Cerebellar cortex (tissue), 1 donor: ENCODE measurements around the gene ETAA1.

Experiments
- DNase-seq: peaks from one replicate; pipeline ENCODE4 v3.0.0-alpha.2; 2015; ENCODE audit warnings: low spot score

Gene ETAA1

DNA sequence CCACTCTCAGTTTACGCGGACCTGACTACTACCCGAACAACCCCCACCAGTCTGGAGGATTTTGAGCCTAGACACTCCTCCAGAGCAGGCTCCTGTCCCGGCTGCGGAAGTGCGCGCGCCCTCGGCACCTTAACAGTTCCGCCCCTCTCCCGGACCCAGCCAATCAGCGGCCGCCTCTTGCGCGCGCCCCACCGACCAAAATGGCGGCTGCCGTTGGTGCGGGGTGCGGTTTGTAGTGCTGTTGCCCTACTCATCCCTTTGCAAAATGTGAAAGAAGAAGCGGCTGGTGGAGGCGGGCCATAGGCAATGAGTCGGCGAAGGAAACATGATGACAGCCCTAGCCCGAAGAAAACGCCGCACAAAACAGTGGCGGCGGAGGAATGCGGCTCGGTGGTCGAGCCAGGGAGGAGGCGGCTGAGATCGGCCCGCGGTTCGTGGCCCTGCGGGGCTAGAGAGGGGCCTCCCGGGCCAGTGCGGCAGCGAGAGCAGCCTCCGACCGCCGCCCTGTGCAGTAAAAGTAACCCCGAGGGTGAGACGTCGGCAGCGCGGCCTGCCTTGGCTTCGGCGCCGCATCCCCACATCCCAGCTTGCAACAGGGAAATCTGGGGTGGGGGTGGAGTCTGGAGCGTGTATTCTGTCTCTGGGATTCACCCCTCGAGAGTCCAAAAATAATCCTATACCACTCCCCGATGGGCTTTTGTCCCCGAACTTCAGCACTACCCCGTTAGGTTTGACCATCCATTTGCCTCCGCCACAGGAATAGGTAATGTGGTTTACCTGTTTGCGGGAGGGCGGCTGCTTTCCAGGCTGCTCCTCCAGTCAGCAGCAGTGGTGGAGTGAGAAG lies at the start of gene ETAA1:
Gene ETAA1, plus strand, starts transcription at position 191 of the 844 bp plus-strand sequence. Its CDS starts 116 bp downstream, at position 307.
- DNase-seq, result peak; percentile 94

DNA sequence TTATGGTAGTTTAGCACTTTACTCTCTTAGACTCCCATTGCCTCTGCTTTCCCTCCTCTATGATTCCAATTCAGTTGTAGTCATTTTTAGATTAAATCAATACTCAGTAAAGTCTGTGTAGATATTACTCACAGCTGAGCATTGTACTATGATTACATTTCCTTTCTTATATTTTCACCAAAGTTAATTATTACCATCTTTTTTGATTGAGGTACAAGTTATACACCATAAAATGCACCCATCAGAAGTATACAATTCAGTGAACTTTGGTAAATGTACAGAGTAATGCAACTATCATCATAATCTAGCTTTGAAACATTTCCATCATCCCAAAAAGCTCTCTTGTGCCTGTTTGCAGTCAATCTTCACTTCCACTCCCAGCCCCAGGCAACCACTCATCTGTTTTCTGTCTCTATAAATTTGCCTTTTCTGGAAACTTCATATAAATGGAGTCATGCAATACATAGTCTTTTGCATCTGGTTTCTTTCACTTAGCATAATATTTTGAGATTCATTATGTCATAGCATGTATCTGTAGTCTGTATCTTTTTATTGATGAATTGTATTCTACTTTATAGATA lies 30.2 kb upstream of the ETAA1 start:
- no peak for DNase-seq

DNA sequence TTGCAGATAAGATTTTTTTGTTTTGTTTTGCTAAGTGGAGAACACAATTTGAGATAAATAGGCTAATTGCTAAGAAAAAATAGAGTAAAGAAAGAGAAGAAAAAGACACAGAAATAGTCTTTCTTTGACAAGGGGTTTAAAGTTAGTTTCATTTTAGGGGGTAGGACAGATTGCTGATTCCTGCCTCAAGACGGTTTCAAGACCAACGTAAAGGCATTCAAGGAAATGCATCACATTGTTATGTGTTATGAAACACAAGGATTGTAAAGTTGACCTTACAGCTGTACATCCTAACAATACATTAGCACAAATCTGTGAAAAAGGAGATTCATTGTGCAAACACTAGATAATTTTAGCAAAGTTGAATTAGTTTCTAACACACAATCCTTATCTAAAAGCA lies 22.7 kb upstream of the ETAA1 start:
- DNase-seq, result no peak

DNA sequence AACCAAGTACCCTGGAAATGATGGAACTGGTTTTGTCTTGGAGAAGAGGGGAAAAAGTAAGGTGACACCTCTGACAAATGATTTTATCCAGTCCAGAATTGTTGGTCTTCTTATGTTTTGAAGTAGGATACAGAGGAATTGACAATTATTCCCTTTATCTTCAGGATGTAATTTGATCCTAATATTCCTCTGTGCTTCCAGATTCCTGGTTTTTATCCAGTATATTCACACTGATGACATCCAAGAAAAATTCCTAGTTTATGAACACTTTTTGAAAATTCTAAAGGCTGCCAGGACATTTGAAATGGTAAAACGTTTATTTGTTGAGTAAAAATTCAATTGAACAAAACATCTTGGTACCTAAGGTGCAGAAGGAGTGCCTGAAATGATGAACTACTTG lies 22.2 kb upstream of the ETAA1 start:
- no peak for DNase-seq

DNA sequence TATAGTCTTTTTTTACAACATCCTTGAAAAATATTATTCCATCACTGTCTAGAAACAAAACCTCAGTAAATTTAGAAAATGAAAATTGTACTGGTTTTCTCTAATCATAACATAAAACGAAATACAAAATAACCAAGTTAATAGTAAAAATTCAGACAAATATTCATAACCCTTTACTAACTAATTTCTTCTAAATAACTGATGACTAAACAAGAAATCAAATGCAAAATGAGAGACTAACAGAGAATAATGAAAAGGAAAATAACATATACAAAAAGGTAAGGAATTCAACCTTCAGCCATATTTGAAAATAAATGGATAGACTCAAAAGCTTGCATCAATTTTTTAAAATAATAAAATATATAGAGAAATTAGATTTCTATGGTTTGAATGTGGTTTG lies 18.6 kb upstream of the ETAA1 start:
- no peak for DNase-seq

DNA sequence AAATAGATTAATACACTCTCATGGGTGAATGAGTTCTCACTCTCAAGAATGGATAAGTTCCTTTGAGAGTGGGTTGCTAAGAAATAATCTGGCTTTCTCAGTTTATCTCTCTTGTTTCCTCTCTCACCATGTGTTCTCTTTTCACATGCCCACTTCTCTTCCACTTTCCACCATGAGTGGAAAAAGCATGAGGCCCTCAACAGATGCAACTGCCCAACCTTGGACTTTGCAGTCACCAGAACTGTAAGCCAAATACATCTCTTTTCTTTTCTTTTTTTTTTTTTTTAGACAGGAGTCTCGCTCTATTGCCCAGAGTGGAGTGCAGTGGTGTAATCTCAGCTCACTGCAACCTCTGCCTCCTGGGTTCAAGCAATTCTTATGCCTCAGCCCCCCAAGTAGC lies 18.1 kb upstream of the ETAA1 start:
- DNase-seq, result no peak

DNA sequence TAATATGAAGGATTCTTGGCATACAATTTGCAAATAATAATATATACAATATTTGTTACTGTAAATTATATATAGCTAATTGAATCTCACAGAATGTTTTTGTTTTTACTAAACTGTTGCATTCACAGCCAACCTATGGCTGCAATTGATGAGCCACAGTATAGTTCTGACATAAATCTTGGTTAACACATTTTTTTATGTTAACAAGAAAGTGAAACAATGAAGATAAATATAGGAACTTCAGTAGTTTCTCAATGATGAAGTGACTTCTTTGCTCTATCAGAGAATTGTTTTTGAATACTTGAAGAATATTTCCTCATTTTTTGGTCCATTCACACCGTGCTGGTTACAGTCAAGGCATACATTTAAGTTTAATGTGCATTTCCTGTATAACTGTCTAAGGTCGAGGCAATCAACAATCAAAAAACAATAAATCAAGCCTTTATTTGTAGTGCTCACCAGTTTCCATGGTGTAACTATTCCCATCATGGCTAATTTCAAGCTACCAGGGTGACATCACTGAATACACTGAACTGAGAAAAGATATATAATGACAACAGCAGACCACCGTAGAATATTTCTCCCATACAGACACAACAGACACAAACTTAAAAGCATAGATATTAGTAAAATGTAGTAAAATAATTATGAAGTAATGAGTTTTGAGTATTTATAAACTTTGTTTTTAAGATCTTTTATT lies 12.9 kb upstream of the ETAA1 start:
- no peak for DNase-seq

DNA sequence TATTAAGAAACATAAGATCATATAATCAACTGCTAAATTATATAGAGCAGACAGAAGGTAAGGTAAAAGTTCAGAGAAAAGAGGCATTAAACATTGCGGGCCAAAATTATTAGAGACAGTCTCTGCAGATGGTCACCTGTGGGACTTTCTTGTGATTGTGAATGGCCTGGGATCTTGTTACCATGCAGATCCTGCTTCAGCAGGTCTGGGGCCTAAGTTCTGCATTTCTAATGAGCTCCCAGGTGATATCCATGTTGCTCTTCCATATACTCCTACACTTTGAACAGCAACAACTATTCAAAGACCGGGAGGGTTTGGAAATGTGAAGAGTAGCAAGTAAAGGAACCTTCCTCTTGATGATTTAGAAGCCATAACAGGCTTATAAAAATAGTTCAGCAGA lies 8.5 kb upstream of the ETAA1 start:
- DNase-seq, result no peak

DNA sequence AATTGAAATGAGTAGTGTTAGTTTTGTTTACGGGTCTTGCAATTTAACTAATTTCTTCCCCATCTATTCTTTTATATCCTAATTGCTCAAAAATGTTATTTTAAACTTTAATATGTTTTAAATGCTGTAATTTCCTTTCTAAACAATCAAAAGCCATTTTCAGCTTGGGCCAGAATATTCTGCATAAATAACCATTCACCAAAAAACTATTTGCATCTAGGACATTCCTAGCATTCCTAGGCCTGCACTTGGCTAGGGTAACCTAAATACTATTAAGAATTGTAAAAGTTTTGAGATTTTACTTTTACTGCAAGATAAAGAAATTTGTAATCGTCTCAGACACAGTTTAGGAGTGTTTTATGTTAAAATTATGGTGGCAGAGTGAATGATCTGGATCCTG lies 7.8 kb upstream of the ETAA1 start:
- no peak for DNase-seq

DNA sequence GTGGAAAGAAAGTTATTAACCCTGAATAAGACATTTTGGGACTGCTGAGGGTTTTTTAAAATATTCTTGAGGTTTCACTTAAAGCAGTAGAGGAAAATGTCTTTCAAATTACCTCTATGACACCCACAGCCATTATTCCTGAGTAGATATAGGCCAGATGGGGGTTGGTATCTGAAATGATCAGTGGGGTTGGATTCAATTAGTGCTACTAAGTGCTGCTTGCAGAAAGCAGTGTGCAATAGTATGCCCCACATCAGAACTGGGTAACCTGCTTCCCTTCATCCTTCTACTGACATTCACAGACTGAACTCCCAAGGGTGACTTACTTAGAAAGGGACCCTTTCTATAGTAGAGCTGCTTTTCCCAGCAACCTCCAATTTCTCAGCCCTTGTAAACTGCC lies 7.3 kb upstream of the ETAA1 start:
- no peak for DNase-seq

DNA sequence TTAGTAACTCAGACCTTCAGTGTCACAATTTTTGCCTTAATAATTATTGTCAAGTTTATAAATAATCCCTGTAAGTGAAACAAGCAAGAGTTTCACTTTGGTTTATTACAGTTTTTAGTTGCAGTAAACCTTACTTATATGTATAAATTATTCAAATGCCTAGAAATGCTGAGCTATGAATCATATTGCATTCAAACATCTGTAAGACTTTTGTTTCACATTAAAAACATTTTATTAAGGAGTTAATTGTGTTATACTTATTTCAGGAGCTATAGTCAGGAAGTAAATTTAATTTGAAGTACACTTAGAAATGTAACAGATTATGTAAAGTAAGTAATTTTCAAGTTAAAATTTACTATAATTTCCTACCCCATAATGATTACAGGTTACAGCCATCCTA lies 3.9 kb upstream of the ETAA1 start:
- no peak for DNase-seq

DNA sequence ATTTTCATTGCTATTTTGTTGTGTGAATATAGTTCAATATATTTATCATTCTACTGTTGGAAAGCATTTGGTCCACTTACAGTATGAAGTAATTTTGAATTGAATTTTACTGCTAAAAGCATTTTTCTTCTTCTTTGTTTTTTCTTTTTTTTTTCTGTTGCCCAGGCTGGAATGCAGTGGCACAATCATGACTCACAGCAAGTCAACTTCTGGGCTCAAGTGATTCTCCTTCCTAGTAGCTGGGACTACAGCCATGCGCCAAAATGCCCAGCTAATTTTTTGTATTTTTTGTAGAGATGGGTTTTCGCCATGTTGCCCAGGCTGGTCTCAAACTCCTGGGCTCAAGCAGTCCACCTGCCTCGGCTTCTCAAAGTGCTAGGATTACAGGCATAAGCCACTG lies 2.4 kb upstream of the ETAA1 start:
- no peak for DNase-seq

DNA sequence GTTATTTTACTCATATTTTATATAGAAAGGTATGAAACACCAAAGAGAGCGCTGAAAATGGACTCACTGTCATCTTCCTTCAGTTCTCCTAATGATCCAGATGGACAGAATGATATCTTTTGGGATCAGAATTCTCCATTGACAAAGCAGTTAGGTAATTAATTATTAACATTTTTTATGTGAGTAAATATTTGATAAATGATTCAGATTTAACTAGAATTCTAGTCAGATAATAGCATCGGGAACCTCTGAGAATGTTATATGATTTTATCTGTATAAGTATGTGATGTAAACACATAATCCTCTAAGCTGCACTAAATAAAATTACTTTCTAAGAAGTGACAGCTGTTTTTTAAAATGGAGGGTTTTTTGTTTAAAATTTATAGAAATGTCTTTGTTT lies 2.0 kb downstream of the ETAA1 start:
- no peak for DNase-seq

DNA sequence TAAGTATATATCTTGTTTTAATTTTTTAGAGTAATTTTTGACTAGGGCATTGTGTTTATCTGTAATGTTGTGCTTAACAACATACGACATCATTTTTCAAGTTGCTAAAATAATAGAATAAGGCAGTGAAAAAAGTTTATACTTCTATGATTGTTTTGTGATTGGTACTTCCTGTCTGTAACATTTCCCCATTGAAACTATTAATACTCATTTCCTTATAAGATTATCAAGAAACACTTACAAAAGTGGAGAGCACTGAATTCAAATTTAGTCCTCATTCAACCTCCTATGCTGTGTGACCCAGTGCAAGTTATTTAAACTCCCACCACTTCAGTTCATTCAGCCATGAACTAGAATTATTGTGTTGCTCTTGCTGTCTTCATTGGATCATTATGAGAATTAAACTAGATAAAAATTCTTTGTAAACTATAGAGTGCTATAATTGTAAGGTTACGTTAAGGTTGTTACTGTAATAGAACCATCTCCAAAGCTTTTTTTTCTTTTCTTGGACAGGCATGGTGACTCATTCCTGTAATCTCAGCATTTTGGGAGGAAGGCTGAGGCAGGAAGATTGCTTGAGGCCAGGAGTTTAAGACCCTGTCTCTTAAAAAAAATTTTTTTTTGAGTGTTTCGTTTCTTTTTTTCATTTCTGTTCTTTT lies 2.8 kb downstream of the ETAA1 start:
- DNase-seq, result no peak

DNA sequence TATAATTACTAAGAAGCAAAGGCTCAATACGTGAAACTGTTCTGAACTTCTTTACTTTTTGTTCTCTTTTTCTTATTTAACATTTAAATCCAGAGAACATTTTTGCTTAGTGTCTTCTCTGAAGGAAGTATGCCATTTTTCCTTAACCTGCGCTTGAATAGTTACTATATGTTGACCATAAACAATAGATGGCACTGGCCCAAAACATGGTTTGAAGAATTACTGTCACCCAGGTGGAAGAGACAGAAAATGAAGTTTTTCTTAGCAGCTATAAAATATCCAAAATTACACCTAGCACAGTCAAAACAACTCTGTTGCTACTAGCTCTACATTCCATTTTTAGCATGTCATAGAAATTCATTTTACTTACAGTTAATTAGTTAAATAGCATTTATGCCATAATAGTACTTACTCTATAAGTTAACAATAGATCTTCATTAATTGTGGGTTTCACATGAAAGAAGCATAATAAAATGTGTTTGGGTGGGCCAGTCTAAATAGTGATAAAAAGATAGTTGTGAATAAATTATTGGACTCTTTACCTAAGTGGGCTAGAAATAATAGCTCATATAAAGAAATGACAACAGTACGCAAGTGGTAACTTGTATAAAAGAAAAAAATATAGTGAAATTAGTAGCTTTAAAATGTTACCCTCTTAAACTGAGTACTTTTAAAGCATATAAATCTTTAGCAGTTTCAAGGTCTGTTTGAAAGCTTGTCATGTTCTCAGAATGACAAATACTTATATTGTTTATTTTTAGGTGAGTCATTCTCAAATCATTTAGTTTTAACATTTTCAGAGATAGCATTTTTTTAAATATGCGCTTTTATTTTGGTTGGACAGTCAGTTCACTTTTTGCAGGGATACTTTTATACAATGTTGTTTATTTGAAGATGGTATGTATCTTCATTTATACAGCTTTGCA lies 3.7 kb downstream of the ETAA1 start:
- no peak for DNase-seq

DNA sequence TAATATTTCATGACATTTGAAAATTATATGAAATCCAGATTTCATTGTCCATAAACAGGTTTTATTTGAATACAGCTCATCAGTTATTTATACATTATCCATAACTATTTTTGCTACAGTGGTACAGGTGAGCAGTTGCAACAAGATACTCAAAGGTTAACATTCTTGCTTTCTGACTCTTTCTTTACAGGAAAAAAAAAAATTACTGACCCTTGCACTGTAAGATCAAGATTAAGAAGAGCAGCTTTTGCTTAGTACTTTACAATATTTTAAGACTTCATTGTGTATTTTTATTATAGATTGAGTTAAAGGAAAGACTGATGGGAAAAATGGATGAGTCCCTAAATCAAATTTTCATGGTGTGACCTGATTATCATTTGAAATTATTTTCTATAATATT lies 11.2 kb downstream of the ETAA1 start:
- DNase-seq, result no peak

DNA sequence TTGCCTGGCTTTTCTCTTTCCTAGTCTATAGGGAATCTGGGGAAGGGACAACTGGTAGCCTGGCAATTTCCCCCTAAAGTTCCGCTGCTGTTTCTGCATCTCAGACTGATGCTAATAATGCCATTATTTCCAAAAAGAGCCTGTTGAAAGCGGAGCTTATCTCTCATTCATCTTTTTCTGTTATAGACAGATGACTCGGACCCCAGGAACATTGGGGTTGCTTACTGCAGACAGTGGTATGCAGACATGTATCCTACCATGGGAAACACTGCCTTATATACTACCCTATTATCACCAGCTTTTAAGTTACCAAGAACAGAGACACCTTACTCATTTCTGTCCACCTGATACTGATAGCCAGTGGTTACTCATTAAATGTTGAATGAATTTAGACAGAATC lies 15.3 kb downstream of the ETAA1 start:
- no peak for DNase-seq

DNA sequence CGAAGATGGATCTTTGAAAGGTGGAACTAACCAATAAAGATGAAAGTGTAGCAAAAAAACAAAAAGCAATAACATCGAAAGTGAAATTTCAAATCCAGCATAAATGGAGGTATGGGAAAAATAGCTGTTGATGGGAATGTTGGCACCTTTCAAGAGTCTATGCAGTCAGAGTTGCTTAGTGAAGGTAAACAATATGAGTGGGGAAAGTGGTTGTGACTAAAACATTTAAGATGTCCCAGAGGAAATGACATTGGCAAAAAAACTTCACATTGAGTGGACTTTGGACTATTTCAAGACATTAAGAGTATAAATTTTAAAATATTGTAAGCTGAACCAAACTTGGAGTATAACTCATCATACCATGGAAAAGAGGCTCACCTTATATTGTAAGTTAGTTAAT lies 17.7 kb downstream of the ETAA1 start:
- no peak for DNase-seq

DNA sequence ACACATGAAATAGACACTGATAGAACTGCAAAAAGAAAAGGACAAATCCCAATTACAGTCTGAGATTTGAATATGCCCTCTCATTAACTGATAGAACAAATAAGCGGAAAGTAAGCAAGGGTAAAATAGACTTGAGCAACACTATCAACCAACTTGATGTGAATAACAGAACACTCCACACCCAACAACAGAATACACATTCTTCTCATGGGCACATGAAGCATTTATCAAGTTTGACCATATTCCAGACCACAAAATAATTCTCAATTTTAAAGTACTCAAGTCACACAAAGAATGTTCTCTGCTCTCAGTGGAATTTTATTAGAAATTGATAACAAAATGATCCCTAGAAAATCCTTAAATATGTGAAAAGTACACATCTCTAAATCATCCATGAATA lies 19.0 kb downstream of the ETAA1 start:
- DNase-seq, result no peak

DNA sequence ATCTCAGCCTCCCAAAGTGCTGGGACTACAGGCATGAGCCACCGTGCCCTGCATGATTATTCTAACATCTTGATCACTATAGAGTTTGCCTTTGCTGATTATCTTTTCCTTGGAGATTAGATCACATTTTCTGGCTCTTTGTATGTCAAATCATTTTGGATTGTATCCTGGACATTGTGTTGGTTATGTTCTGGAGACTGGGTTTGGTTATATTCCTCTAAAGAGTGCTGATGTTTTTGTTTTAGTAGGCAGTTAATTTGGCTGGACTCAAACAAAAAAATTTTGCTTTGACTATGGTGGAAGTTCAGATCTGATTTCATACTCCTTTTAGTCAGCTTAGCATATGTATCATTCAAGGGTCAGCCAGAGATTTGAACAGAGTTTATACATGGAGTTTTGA lies 26.4 kb downstream of the ETAA1 start:
- no peak for DNase-seq

DNA sequence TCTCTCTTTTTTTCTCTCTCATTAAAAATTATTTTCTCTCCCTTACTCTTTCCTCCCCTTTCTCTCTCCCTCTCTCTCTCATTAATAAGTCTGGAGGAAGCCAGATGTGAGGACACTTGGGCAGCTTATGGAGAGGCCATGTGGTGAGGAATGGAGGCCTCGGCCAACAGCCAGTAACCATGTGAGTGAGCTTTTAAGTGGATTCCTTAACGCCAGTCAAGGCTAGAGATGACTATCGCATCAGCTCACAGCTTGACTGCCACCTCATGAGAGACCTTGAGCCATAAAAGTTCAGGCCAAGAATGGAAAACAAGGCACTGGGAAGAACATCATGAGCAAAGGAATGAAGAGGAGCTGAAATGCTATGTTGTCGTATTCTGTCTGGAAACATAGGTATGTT lies 39.1 kb downstream of the ETAA1 start:
- DNase-seq, result no peak

DNA sequence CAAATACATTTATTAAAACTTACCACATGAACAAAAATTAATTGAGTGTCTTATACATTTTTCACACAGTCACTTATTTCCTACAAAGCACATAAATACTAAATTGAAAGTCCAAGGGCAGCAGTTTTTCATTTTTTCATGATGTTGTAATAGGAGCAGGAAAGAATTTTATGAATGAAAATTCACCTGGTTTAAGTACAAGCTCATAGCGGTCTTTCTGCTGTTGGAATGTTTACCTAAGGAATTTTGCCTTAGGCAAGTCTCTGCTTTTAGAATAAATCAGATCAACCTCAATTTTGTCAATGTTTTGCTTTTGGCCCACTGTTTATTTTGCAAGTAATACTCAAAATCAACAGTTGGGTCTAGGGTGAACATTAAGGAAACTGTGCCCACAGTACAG lies 40.0 kb downstream of the ETAA1 start:
- DNase-seq, result no peak
